SK-N-SH treated with all-trans-retinoic acid at 6 μM for 48 hours (cell line): ENCODE results near the gene DLK1.

Source experiments
- ATAC-seq: fragments of 200-7000 bp; cut with Tn5 transposase; 3 replicates; pipeline ENCODE4 v1.9.1; 2020; ENCODE audit warnings: mild to moderate bottlenecking, moderate library complexity
- BACH2 ChIP-seq: fragments of 250-450 bp; sonication (Bioruptor Pico); IDR thresholded peaks from 2 replicates; pipeline ENCODE4 v1.9.0; 2021; ENCODE audit warnings: mild to moderate bottlenecking, borderline replicate concordance
- CSDC2 ChIP-seq: fragments of 250-450 bp; sonication (Bioruptor Pico); IDR thresholded peaks from 2 replicates; pipeline ENCODE4 v1.5.0; 2020; ENCODE audit warnings: mild to moderate bottlenecking, moderate library complexity
- CSRNP3 ChIP-seq: fragments of 250-450 bp; sonication (Bioruptor Pico); IDR thresholded peaks from 2 replicates; pipeline ENCODE4 v1.5.1; 2021; ENCODE audit warnings: mild to moderate bottlenecking, moderate library complexity
- ESRRG ChIP-seq: fragments of 250-450 bp; sonication (Bioruptor Pico); IDR thresholded peaks from 2 replicates; pipeline ENCODE4 v1.6.1; 2021; ENCODE audit warnings: mild to moderate bottlenecking
- GLIS3 ChIP-seq: fragments of 250-450 bp; sonication (Bioruptor Pico); IDR thresholded peaks from 2 replicates; pipeline ENCODE4 v1.5.0; 2020; ENCODE audit warnings: mild to moderate bottlenecking, moderate library complexity
- OSR1 ChIP-seq: fragments of 250-450 bp; sonication (Bioruptor Pico); IDR thresholded peaks from 2 replicates; pipeline ENCODE4 v1.8.0; 2022; ENCODE audit warnings: moderate library complexity, mild to moderate bottlenecking, inconsistent platforms
- PPARA ChIP-seq: fragments of 250-450 bp; sonication (Bioruptor Pico); IDR thresholded peaks from 2 replicates; pipeline ENCODE4 v1.5.0; 2020; ENCODE audit warnings: mild to moderate bottlenecking, borderline replicate concordance
- RARB ChIP-seq: fragments of 250-450 bp; sonication (Bioruptor Pico); IDR thresholded peaks from 2 replicates; pipeline ENCODE4 v1.8.0; 2021; ENCODE audit warnings: mild to moderate bottlenecking, moderate library complexity
- TCF4 ChIP-seq: fragments of 250-450 bp; sonication (Bioruptor Pico); IDR thresholded peaks from 2 replicates; pipeline ENCODE4 v1.8.0; 2021; ENCODE audit warnings: mild to moderate bottlenecking, moderate library complexity, borderline replicate concordance
- TSHZ2 ChIP-seq: fragments of 250-450 bp; sonication (Bioruptor Pico); IDR thresholded peaks from 2 replicates; pipeline ENCODE4 v1.5.0; 2020; ENCODE audit warnings: mild to moderate bottlenecking, moderate library complexity
- ZC3H10 ChIP-seq: fragments of 250-450 bp; sonication (Bioruptor Pico); IDR thresholded peaks from 2 replicates; pipeline ENCODE4 v1.5.1; 2021; ENCODE audit warnings: mild to moderate bottlenecking, moderate library complexity
- ZFP3 ChIP-seq: fragments of 250-450 bp; sonication (Bioruptor Pico); IDR thresholded peaks from 2 replicates; pipeline ENCODE4 v1.5.0; 2020; ENCODE audit warnings: mild to moderate bottlenecking, moderate library complexity
- ZFP30 ChIP-seq: fragments of 450-650 bp; formaldehyde crosslinking; IDR thresholded peaks from 2 replicates; pipeline ENCODE4 v1.5.0; 2022; ENCODE audit warnings: mild to moderate bottlenecking, moderate library complexity
- ZNF565 ChIP-seq: fragments of 450-650 bp; formaldehyde crosslinking; conservative IDR thresholded peaks from 2 replicates; pipeline ENCODE4 v1.5.0; 2020; ENCODE audit warnings: low read depth, mild to moderate bottlenecking, moderate library complexity
- ZNF70 ChIP-seq: fragments of 450-650 bp; formaldehyde crosslinking; IDR thresholded peaks from 2 replicates; pipeline ENCODE4 v1.5.0; 2020; ENCODE audit warnings: mild to moderate bottlenecking, moderate library complexity
- ZNF8 ChIP-seq: fragments of 450-650 bp; formaldehyde crosslinking; IDR thresholded peaks from 2 replicates; pipeline ENCODE4 v1.5.0; 2020; ENCODE audit warnings: mild to moderate bottlenecking, moderate library complexity
- TF ChIP-seq, protein P1 (sequence below): fragments of 250-450 bp; sonication (Bioruptor Pico); IDR thresholded peaks from 2 replicates; pipeline ENCODE4 v1.5.1; 2020; ENCODE audit warnings: low read depth, mild to moderate bottlenecking, moderate library complexity
- TF ChIP-seq, protein P2 (sequence below): fragments of 250-450 bp; sonication (Bioruptor Pico); IDR thresholded peaks from 2 replicates; pipeline ENCODE4 v1.8.0; 2021; ENCODE audit warnings: low read depth, mild to moderate bottlenecking, moderate library complexity, borderline replicate concordance

Gene DLK1

DNA sequence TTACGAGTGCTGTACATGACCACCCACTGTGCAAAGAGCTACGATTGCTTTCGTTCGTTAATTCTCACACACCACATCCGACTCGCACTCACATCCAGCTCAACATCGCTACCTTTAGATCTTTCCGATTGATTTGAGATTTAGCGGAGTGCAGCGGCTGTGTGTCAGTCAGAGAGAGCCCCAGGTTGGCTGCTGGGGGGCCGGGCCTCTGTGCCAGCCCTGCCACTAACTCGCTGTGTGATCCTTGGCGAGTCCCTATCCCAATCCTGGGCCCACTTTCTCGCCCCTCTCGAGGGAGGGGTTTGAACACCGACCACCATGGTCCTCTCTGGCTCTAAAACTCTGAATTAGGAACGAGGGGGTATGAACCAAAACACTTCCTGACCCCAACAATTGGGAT is 8.6 kb downstream of the DLK1 start:
- TF ChIP-seq ESRRG (CRISPR knock-in tag) (no peak), ZNF70 (no peak), CSDC2 (CRISPR knock-in tag) (no peak), PPARA (CRISPR knock-in tag) (no peak), BACH2 (no peak), GLIS3 (CRISPR knock-in tag) (no peak), TCF4 (no peak), ZFP30 (no peak), CSRNP3 (no peak), ZFP3 (CRISPR knock-in tag) (no peak), ZC3H10 (CRISPR knock-in tag) (no peak), TSHZ2 (CRISPR knock-in tag) (no peak), ZNF8 (no peak), ZNF565 (no peak)
- TF ChIP-seq, protein P1, sequence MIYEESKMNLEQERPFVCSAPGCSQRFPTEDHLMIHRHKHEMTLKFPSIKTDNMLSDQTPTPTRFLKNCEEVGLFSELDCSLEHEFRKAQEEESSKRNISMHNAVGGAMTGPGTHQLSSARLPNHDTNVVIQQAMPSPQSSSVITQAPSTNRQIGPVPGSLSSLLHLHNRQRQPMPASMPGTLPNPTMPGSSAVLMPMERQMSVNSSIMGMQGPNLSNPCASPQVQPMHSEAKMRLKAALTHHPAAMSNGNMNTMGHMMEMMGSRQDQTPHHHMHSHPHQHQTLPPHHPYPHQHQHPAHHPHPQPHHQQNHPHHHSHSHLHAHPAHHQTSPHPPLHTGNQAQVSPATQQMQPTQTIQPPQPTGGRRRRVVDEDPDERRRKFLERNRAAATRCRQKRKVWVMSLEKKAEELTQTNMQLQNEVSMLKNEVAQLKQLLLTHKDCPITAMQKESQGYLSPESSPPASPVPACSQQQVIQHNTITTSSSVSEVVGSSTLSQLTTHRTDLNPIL, result no peak
- TF ChIP-seq, protein P2, sequence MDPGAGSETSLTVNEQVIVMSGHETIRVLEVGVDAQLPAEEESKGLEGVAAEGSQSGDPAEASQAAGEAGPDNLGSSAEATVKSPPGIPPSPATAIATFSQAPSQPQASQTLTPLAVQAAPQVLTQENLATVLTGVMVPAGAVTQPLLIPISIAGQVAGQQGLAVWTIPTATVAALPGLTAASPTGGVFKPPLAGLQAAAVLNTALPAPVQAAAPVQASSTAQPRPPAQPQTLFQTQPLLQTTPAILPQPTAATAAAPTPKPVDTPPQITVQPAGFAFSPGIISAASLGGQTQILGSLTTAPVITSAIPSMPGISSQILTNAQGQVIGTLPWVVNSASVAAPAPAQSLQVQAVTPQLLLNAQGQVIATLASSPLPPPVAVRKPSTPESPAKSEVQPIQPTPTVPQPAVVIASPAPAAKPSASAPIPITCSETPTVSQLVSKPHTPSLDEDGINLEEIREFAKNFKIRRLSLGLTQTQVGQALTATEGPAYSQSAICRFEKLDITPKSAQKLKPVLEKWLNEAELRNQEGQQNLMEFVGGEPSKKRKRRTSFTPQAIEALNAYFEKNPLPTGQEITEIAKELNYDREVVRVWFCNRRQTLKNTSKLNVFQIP (CRISPR knock-in tag), result no peak
- TF ChIP-seq, all 23 proteins: peak for 0
- ATAC-seq, result no peak

GRCh38 chr14:100736269-100737180 is 9.8 kb downstream of the DLK1 start:
- no peak for ATAC-seq
- no peak for TF ChIP-seq ZFP30
- TF ChIP-seq CSRNP3, result no peak
- no peak for TF ChIP-seq ZNF70
- TF ChIP-seq, protein P1, result no peak
- TF ChIP-seq, protein P2 (CRISPR knock-in tag), result no peak
- TF ChIP-seq ZFP3 (CRISPR knock-in tag), result no peak
- no peak for TF ChIP-seq OSR1 (CRISPR knock-in tag)
- no peak for TF ChIP-seq RARB
- TF ChIP-seq CSDC2 (CRISPR knock-in tag), result no peak
